OCI-LY1 (cell line): ENCODE data around the gene PREX1.

Source experiments
- EZH2 ChIP-seq: fragments of 200-600 bp; sonication (generic), shearing (Covaris generic); IDR thresholded peaks from 2 replicates; pipeline ENCODE4 v1.8.0; 2017; ENCODE audit warnings: borderline replicate concordance, mixed run types, mild to moderate bottlenecking, antibody characterized with exemption, low read length, moderate library complexity, mixed read lengths
- TF ChIP-seq, protein P1 (sequence below): fragments of 200-600 bp; sonication (generic), shearing (Covaris generic); IDR thresholded peaks from 2 replicates; pipeline ENCODE4 v1.5.1; 2017; ENCODE audit warnings: mild to moderate bottlenecking, antibody characterized with exemption, low read length, moderate library complexity, mixed read lengths

- TF ChIP-seq, protein P1, sequence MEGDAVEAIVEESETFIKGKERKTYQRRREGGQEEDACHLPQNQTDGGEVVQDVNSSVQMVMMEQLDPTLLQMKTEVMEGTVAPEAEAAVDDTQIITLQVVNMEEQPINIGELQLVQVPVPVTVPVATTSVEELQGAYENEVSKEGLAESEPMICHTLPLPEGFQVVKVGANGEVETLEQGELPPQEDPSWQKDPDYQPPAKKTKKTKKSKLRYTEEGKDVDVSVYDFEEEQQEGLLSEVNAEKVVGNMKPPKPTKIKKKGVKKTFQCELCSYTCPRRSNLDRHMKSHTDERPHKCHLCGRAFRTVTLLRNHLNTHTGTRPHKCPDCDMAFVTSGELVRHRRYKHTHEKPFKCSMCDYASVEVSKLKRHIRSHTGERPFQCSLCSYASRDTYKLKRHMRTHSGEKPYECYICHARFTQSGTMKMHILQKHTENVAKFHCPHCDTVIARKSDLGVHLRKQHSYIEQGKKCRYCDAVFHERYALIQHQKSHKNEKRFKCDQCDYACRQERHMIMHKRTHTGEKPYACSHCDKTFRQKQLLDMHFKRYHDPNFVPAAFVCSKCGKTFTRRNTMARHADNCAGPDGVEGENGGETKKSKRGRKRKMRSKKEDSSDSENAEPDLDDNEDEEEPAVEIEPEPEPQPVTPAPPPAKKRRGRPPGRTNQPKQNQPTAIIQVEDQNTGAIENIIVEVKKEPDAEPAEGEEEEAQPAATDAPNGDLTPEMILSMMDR = no peak
- no peak for TF ChIP-seq EZH2
Measured at GRCh38 chr20:48689874-48690571, 137.8 kb downstream of the PREX1 start.
